ENCODE data around the gene CBY2.
A peak's percentile ranks its signal among the peaks of the same experiment; 100 is the strongest.

Gene CBY2

DNA sequence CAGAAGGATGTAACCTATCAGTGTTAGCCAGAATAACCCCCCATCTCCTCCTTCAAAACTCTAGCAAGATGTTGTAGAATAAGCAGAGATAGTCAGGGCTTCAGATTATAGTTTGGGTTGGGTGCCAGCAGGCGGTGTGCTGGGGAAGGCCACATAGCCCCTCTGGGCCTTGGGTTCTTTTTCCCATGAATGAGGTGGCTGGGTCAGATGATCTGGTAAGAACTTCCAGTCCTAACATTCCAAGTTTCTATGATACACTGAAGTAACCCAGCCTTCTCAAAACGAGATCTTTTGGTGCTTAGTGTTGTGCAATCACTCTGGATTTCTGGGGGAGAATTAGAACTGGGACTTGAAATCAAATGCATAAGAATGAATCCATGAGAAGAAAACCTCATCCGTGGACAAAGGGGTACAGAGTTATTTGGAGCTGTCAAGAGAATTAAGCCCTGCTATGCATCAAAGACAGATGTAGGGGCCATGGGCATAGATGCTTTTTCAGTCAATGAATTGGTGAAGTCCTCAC, 810 bp downstream of the CBY2 start:
- no peak for DNase-seq (ENCODE audit: low spot score)

DNA sequence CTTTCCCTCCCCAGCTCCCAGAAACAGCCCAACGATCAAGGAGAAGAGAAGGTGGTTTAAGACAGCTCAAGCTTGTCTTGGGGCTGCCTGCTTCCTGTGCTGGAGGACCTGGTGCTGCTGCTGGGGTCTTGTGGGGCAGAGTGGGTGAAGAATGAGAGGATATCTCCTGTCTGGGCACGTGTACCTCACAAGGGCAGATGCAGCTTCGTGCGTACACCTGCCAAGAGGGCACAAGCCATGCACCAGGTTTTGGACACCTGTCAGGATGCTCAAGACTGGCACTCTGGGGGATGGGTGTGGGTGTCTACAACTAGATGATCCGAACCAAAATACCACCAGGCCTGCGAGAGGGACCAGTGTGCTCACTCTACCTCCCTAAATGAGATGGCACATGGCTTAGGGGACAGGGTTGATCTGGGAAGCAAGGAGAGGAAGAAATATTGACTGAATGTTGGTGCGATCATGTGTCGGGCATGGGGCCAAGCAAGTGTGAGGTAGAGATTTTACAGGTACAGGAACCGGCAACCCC, 2.2 kb downstream of the CBY2 start:
- DNase-seq (ENCODE audit: low spot score), result no peak

DNA sequence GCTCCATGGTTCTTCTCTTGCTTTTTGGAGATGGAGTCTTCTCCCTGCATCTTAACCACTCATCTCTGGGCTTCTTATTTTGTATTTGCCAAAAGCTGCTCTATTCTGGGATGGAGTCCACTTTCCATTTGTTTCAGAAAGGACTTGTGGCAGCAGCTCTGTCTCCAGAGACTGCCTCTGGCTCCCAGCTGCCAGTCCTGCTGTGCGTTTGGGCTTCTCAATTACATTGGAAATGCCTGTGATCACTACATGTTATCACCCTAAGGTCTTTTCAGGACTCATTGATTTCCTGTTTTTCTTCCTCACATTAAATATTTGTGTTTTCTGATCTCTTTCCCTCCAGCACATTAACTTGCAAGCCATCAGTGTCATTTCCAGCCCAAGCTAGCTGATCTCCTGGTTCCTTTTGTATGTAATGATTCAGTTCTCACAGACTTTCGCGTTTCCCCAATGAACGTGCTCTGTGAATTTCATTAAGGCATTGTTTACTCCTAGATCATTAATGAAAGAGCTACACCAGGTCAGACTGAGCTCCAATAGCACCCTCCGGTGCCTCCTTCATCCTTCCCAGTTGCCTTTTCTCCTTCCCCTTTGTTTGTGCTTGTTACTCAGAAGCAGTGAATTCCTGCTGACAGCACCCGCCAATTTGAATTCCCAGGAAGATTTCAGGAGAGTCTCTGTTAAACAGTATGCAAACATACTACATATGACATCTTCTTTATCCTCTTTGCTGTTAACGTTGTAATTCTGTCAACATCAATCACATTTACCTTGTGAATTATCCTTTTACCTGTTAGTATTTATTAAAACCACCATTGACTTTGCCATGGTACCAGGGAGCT, 3.0 kb downstream of the CBY2 start:
- no peak for DNase-seq (ENCODE audit: low spot score)

DNA sequence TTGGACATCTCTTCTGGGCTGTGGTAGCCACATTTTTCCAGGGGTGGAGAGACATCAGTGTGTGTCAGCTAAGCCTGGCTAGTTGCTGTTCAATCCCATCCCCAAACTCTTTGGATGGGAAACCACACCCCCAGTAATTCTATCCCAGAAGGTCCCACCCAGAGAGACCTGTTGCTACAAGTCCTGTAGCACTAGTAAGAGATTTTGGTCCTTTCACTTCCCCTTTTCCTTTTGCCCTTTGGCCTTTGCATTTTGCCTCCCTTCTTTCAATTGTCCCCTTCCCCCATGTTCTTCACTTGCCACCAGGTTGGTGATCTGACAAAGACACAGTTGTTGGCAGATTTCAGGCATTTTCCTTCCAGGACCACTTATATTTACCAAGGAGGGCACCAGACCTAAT, 3.8 kb downstream of the CBY2 start:
- DNase-seq (ENCODE audit: low spot score), result no peak

DNA sequence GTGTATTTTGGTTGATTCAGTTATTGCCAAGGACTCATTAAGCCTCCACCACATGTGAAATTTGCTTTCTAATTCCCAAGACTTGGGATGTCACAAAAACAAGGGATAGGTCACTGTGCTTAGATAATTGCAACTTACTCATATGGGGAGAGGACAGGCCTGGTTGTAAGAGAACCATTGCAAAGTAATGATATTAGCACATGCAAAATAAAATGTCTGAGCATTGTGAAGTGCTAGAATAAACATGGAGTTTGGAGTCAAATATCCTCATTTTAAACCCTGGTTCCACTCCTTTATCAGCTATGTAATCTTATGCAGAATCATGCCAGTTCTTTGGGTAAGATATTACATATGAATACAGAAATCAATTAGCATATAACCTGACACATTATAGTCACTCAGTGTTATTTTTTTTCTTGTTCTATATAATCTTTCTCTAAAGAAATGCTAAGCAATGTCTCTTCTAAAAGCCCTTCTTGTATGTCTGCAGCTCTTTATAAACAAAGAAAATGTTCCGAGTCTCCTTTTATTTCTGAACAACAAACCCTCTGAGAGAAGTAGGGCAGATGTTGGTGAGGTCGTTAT, 5.5 kb downstream of the CBY2 start:
- DNase-seq (ENCODE audit: low spot score), result no peak

DNA sequence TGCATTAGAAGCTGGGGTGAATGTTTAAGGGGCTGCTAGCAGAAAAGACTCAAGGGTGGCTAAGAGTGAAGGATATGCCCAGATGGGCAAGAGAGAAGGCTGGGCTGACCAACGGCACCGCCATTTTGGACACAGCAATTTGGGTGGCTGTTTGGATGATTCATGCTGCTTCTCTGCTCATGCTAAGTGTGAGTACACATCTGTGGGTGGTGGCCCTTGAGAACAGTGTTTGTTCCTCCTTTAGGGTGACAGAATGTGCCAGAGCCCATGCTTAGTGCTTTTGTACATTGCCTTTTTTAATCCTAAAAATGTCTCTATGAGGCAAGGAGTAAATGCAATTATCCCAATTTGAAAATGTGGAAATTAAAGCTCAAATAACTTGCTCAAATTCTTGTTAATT, 9.8 kb downstream of the CBY2 start:
- DNase-seq (ENCODE audit: low spot score), result no peak

DNA sequence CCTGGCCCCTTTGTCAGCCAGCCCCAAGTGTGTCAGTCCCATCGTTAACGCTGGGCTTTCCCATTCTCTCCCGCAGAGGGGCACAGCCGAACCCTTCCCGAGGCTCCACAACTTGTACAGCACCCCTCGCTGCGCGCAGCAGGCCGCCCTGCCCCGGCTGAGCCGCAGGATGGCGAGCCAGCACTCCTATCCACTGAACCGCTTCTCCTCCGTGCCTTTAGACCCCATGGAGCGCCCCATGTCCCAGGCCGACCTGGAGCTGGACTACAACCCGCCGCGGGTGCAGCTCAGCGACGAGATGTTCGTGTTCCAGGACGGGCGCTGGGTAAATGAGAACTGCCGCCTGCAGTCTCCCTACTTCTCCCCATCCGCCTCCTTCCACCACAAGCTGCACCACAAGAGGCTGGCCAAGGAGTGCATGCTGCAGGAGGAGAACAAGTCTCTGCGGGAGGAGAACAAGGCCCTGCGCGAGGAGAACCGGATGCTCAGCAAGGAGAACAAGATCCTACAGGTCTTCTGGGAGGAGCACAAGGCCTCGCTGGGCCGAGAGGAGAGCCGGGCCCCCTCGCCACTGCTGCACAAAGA, 11.1 kb downstream of the CBY2 start:
- DNase-seq (ENCODE audit: low spot score), result no peak

DNA sequence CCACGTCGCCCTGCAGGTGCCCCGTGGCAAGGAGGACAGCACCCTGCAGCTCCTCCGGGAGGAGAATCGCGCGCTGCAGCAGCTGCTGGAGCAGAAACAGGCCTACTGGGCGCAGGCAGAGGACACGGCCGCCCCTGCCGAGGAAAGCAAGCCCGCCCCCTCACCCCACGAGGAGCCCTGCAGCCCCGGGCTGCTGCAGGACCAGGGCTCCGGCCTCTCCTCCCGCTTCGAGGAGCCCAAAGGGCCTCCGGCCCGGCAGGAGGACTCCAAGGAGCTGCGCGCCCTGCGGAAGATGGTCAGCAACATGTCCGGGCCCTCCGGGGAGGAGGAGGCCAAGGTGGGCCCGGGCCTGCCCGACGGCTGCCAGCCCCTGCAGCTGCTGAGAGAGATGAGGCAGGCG, 11.6 kb downstream of the CBY2 start:
- DNase-seq (ENCODE audit: low spot score), result no peak

DNA sequence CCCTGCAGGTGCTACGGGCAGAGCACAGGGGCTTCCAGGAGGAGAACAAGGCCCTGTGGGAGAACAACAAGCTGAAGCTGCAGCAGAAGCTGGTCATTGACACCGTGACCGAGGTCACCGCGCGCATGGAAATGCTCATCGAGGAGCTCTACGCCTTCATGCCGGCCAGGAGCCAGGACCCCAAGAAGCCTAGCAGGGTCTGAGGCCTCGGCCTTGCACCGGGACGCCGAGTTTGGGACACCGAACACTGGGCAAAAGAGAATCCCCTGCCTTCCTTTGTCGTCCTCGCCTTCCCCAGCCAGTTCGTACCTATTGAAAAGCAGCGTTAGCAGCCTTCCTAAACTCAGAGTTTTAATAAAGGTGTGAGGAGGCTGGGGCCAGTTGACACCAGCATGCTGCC, 12.1 kb downstream of the CBY2 start:
- no peak for DNase-seq (ENCODE audit: low spot score)

DNA sequence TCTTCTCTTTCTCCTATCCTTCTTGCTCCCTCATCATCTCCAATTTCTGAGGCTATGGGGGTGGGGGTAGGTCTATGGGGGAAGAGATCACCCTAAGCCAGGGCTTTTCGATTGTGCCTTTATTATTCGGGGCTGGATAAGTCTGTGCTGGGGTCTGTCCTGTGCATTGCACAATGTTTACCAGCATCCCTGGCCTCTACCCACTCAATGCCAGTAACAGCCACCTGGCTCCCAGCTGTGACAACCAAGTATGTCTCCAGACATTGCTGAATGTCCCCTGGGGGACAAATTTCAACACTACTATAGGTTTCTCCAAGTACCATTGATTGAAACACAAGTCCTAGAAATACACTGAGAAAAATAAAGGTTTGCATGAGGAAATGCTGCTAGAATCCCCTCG, 13.2 kb downstream of the CBY2 start:
- no peak for DNase-seq (ENCODE audit: low spot score)

DNA sequence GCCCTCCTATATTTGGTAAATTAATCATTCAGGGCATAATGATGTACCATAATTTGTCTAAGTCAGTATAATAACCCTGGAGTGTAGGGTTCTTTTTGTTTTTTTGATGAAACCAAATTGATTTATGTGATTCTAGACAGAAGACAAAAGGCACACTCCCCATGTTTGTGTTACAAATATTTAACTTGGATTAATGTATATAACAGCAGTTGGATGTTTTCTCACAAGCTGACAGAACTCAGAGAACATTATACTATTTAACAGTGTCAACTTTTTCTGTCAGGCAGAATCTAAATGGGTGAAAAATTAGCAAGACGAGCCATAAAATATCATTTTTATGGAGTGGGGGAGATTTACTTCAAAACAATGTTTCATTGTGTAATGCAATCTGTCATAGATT, 15.2 kb downstream of the CBY2 start:
- no peak for DNase-seq (ENCODE audit: low spot score)

DNA sequence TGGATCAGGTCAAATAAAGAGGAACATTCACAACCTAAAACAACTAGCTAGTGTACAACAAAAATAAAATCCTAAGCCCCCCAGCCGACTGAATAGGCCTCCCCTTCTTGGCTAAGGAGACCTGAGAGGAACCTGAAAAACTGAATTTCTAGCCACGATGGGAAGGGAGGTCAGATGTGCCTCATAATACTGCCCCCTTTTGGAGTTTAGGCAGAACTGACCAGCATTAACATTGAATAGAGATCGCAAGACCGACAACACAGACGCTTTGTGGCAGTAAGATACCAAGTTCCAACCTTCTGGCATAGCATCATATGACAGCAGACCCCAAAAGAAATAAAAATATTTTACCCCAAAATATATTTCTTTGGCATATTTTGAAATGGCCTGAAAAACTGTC, 15.9 kb downstream of the CBY2 start:
- DNase-seq (ENCODE audit: low spot score), result peak; percentile 55

DNA sequence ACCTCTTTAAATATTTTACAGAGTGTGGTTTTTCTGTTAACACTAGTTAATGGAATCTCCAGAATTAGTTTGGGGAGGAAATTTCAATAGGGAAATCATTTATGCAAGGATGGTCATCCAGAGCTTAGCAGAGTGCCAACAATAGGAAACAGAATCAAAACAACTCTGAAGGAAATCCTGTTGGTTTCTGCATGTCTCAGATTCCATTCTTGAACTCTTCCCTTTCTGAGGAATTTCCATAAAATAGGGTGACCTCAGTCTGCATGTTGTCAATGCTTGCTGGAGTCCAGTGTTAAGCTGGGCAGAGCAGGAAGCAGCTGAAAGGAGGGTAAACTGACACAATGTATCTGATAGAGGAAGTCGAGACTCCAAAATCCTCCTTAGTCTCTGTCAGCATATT, 16.9 kb downstream of the CBY2 start:
- DNase-seq (ENCODE audit: low spot score), result no peak

DNA sequence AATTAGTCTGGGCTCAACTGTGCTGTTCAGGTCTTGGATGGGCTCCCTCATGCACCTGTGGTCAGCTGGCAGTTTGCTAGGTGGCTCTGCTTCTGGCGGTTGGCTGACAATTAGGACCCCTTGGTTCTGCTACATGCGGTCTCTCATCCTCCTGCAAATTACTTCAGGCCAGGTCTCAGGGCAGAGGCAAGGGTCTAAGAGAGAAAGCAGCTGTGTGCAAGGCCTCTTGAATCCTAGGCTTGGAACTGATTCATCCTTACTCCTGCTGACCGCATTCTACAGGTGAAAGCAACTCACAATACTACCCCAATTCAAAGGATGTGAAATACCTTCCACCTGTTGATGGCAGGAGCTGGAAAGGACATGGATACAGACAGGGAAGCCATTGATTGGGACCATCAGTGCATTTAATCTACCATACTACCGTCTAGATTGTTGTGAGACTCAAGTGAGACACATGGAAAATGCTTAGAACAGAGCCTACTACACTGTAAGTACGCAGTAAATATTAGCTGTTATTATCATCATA, 19.1 kb downstream of the CBY2 start:
- no peak for DNase-seq (ENCODE audit: low spot score)

DNA sequence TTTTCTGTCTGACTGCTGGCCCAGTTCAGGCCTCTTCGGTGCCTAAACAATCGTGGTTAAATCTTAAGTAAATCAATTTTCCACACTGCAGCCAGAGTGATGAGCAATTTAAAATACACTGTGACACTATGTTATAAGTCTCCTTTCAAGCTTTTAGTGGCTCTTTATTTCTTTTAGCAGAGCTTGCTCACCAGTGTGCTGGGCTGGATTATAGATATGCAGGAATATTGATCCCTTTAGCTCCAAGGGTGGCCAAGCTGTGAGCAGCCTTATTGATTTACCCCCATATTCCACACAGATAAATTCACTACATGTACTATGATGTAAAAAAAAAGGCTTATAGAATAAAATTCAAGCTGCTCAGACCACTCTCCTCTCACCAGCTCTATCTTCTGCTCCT, 21.7 kb downstream of the CBY2 start:
- DNase-seq (ENCODE audit: low spot score), result no peak

DNA sequence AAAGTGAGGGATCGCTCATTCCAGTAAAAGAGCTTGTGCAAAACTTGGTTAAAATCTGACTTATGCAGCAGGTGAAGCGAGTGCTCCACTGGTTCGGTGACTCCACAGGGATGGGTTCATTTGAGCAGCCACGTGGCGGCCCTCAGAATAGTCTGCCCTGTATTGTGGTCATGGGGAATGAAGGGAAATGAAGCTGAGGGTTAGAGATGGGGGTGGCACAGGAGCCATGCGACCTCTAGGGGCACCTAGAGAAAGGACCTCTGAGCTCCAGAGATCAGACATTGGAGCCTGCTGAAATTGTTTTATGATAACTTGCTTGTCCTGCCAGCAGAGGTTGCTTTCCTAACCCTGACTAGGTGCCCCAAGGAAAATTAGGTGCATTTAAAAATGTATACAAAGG, 26.6 kb downstream of the CBY2 start:
- DNase-seq (ENCODE audit: low spot score), result peak; percentile 39

DNA sequence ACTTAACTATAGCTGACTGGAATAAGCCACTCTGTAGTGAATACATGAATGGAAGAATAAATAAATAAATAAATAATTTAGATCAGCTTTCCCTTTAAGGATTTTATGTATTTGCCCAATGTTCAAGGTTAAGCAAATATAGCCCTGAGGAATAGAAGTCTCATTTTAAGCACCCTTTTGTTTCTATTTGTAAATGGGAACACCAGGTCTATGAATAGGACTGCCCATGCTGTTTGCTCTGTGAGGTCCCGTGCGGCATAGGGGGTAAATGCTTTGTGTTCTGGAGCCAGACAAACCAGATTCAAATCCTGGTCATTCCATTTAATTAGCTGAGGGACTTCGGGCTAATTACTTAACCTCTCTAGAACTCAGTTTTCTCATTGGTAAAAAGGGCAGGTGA, 29.3 kb downstream of the CBY2 start:
- no peak for DNase-seq (ENCODE audit: low spot score)

DNA sequence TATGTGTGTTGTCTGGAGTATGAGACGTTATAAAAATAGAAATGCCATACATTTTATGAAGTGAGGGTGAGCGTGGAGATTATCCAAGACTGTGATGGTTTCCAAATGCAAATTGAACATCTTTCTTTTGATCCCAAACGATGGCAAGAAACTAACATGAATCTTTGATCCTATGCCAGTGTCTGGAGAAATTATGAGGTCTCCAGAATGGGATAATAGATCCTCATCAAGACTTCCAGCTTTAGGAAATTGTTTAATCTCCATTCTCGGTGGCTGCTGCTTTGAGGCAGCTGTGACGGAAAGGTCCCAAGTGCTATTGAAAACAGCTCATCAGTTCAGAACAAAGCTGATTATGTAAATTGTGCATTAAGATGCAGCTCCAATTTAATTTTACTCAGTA, 30.8 kb downstream of the CBY2 start:
- DNase-seq (ENCODE audit: low spot score), result no peak

DNA sequence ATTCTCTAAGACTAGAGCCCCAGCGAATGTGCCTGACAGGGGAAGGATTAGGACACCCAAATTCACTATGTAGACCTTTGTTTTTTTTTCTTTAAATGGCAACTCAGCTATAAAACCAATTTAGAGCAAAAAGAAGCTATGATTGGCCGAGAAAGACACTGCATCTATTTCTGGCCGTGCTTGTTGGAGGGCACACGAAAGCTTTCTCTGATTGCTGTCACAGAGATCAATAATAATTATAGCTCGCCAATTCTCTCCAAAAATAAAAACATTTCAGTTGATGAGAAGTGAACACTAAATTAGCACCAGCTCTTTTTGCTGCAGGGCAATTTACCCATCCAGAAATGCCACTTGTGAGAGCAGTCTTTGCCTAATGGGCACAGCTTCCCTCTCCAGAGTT, 31.2 kb downstream of the CBY2 start:
- no peak for DNase-seq (ENCODE audit: low spot score)

DNA sequence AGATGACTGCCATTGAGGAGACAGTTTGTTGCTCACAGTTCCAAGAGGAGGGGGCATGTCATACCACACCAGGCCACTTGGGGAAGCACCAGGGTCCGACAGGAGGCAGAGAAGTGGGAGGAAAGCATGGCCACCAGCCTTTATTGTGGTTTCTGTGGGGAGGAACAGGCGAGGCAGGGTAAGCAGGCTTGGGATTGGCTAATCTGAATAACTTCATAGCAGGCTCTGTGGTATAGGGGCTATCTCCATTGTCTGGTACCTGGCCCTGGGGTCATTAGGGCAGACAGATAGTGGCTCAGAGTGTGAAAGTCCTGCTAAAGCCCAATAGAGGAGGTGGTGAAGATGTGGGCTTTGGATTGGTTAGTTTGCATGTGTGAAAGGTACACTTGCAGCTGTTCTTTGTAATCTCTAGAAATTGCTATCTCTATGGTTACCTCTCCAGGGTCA, 35.5 kb downstream of the CBY2 start:
- no peak for DNase-seq (ENCODE audit: low spot score)

DNA sequence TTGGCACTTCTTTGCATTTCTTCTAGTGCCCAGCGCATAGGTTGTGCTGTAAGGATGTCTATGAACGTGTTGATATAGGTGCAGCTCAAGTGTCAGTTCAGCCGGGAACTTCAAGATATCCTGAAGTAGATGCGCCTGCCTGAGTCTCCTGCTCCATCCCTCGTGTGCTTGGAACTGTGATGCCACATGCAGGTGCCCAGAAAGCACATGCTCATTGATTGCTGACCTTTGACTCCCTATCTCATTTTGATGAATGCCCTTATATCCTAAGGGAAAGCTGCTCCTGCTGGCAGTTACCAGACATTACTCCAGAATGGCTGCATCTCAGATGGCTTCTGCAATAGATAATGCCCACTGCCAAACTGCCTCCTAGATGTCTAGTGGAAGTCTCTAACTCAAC, 40.9 kb downstream of the CBY2 start:
- no peak for DNase-seq (ENCODE audit: low spot score)

DNA sequence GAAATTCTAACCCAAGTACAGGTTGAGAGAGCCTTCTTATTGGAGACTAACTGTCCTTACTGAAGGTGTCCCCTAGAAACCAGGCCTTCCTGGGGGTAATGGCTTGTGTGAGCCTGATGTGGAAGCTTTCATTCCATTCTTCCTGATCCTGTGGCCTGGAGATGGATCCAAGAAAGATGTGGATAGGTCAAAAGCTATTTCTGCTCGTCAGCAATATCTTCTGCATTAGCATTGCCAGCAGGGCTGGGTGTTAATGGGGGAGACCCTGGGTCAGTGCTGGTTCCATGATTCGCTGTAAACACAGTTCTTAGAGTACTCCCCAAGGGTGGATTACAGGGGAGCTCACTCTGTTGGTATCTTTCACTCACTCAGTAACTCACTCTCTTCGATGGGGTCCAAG, 42.9 kb downstream of the CBY2 start:
- no peak for DNase-seq (ENCODE audit: low spot score)

DNA sequence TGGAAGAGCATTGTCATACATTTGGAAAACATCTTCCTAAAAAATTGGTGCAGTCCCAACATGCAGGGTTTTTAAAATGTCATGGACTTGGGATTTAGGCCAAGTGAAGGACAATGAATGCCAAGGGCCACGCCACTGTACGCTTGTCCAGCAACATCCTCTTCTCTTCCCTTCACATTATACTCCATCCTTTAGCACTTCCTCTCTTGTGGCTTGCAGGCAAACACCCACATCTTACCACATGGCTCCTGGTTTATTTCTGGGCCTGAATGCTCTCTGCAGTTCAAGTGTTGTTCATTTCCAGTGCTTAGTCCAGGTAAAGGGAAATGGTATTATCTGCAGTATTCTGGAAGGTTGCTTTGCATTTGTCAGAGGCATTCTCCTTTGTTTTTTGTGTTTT, 45.0 kb downstream of the CBY2 start:
- no peak for DNase-seq (ENCODE audit: low spot score)

Data from D341Med (cell line).